HTERT RPE-1 (cell line): Measurements from ENCODE around the gene PADI1.

Source experiments
- in situ Hi-C: fragments of 300-500 bp; cut with MboI; formaldehyde crosslinking; loops from 4 replicates; pipeline ENCODE4 v1.14.3; 2020; ENCODE audit warnings: low sequenced_read_pairs

PADI1 gene

GRCh38 chr1:17196496-17197185 is 8.3 kb upstream of the PADI1 start:
- in situ Hi-C loops, result no loop called here

- in situ Hi-C loops, result no loop called here
These were observed 7.2 kb upstream of the PADI1 start for GRCh38 chr1:17197696-17198095.

GRCh38 chr1:17198476-17199258 is 6.3 kb upstream of the PADI1 start:
- in situ Hi-C loops, result no loop called here

- in situ Hi-C loops, result no loop called here
These were observed 5.5 kb upstream of the PADI1 start for GRCh38 chr1:17199267-17200044.

GRCh38 chr1:17200246-17200645 is 4.7 kb upstream of the PADI1 start:
- in situ Hi-C loops, result no loop called here

- in situ Hi-C loops, result no loop called here
These were observed 4.2 kb upstream of the PADI1 start for GRCh38 chr1:17200756-17201155.

GRCh38 chr1:17201201-17202021 is 3.5 kb upstream of the PADI1 start:
- in situ Hi-C loops, result no loop called here

GRCh38 chr1:17205652-17206051 is 724 bp downstream of the PADI1 start:
- in situ Hi-C loops, result no loop called here

GRCh38 chr1:17206196-17206595 is 1.3 kb downstream of the PADI1 start:
- in situ Hi-C loops, result no loop called here

GRCh38 chr1:17207046-17207445 is 2.1 kb downstream of the PADI1 start:
- in situ Hi-C loops, result no loop called here

GRCh38 chr1:17207540-17207939 is 2.6 kb downstream of the PADI1 start:
- in situ Hi-C loops, result no loop called here

- in situ Hi-C loops, result no loop called here
These were observed 3.1 kb downstream of the PADI1 start for GRCh38 chr1:17207966-17208418.

GRCh38 chr1:17208546-17208945 is 3.6 kb downstream of the PADI1 start:
- in situ Hi-C loops, result no loop called here

GRCh38 chr1:17209430-17209829 is 4.5 kb downstream of the PADI1 start:
- in situ Hi-C loops, result no loop called here

- in situ Hi-C loops, result no loop called here
These were observed 5.2 kb downstream of the PADI1 start for GRCh38 chr1:17210176-17210575.

- in situ Hi-C loops, result no loop called here
These were observed 6.4 kb downstream of the PADI1 start for GRCh38 chr1:17211377-17211776.

GRCh38 chr1:17212009-17212408 is 7.1 kb downstream of the PADI1 start:
- in situ Hi-C loops, result no loop called here

GRCh38 chr1:17212487-17213121 is 7.7 kb downstream of the PADI1 start:
- in situ Hi-C loops, result no loop called here

- in situ Hi-C loops, result no loop called here
These were observed 8.3 kb downstream of the PADI1 start for GRCh38 chr1:17213148-17213781.

- in situ Hi-C loops, result no loop called here
These were observed 8.8 kb downstream of the PADI1 start for GRCh38 chr1:17213782-17214148.
